ENCODE measurements around the gene MEF2C. TPM values are rescaled to one million over a fixed set of nuclear protein-coding genes. Genes with fewer than 3 reads are reported as not detected.

MEF2C gene
- total RNA-seq, 1 donor from 2014 or later = 0.26 TPM

DNA sequence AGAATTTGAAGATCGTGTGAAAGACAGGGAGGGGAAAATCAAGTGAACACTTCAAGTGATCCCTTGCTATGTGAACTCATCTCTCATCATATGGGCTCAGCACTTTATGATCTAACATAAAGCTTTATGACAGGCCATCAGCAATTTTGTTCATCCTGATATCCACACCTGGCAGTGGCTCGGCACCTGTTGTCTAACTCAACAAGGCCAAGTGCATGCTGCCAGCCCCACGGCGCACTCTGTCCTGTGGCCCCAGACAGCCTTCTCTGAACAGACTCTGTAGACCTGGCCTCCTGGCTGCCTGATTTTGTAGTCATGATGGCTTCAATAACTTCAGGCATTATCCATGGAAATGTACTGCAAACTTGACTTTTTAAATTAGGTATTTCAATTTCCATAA is 106.3 kb downstream of the MEF2C start:
- DNase-seq (ENCODE audit: low spot score) = no peak
- Histone ChIP-seq H3K9ac (no peak overlapping the region), H3K4me3 (no peak overlapping the region), H2AFZ (replicated peaks) (no peak overlapping the region), H4K20me1 (ENCODE audit: low read depth) (no peaks in the 10 kb centered on the region), H3F3A (ENCODE audit: low read depth) (no peaks in the 10 kb centered on the region), H3K36me3 (no peaks in the 10 kb centered on the region), H3K9me3 (ENCODE audit: low read depth) (no peaks in the 10 kb centered on the region), H3K4me2 (no peak overlapping the region), H3K27ac (no peak overlapping the region), H3K4me1 (no peaks in the 10 kb centered on the region), H3K79me2 (ENCODE audit: low read depth) (no peaks in the 10 kb centered on the region), H3K27me3 (no peaks in the 10 kb centered on the region)
- H3K27me3 Mint-ChIP-seq (ENCODE audit: insufficient read depth, low read depth) = peaks cover 3% of the 10 kb centered on the region
- TF ChIP-seq, protein P1, sequence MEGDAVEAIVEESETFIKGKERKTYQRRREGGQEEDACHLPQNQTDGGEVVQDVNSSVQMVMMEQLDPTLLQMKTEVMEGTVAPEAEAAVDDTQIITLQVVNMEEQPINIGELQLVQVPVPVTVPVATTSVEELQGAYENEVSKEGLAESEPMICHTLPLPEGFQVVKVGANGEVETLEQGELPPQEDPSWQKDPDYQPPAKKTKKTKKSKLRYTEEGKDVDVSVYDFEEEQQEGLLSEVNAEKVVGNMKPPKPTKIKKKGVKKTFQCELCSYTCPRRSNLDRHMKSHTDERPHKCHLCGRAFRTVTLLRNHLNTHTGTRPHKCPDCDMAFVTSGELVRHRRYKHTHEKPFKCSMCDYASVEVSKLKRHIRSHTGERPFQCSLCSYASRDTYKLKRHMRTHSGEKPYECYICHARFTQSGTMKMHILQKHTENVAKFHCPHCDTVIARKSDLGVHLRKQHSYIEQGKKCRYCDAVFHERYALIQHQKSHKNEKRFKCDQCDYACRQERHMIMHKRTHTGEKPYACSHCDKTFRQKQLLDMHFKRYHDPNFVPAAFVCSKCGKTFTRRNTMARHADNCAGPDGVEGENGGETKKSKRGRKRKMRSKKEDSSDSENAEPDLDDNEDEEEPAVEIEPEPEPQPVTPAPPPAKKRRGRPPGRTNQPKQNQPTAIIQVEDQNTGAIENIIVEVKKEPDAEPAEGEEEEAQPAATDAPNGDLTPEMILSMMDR (IDR thresholded peaks at IDR 0.05) = no peak
- TF ChIP-seq EZH2phosphoT487 (IDR thresholded peaks at IDR 0.05) (no peak), EZH2 (IDR thresholded peaks at IDR 0.05) (no peak)
- H3K4me3 Mint-ChIP-seq = no peak overlapping the region
- H3K4me1 Mint-ChIP-seq = no peaks in the 10 kb centered on the region
- no peaks in the 10 kb centered on the region for H3K36me3 Mint-ChIP-seq
- H3K9me3 Mint-ChIP-seq = no peaks in the 10 kb centered on the region
- no peak overlapping the region for H3K27ac Mint-ChIP-seq

DNA sequence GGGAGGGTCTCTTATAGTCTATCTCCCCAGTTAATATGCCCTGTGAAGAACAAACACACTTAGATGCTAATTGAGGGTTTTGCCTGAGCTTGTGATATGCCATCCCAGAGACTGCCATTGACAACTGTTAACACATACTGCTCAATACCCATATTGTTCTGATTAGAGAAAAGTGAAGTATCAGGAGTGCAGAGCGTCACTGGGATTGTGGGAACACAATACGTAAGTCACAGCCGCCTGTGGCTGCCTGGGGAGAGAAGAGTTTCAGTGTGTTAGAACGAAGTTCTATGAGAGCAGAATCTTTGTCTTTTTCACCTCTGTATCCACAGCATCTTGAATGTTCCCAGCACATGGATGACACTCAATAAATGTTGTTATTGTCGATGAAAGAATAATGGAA is 110.2 kb downstream of the MEF2C start:
- no peaks in the 10 kb centered on the region for H3K36me3 ChIP-seq
- Mint-ChIP-seq H3K27ac (no peak overlapping the region), H3K9me3 (no peaks in the 10 kb centered on the region), H3K36me3 (no peaks in the 10 kb centered on the region), H3K4me3 (no peak overlapping the region), H3K27me3 (ENCODE audit: insufficient read depth, low read depth) (peaks cover 3% of the 10 kb centered on the region), H3K4me1 (no peaks in the 10 kb centered on the region)
- H4K20me1 ChIP-seq (ENCODE audit: low read depth) = no peaks in the 10 kb centered on the region
- H3K9ac ChIP-seq = no peak overlapping the region
- H3K9me3 ChIP-seq (ENCODE audit: low read depth) = no peaks in the 10 kb centered on the region
- H3K4me3 ChIP-seq = no peak overlapping the region
- H3K27ac ChIP-seq = no peak overlapping the region
- H3K4me2 ChIP-seq = no peak overlapping the region
- no peak overlapping the region for H2AFZ ChIP-seq (replicated peaks)
- no peaks in the 10 kb centered on the region for H3F3A ChIP-seq (ENCODE audit: low read depth)
- no peaks in the 10 kb centered on the region for H3K4me1 ChIP-seq
- TF ChIP-seq EZH2phosphoT487 (IDR thresholded peaks at IDR 0.05) = no peak
- no peak for TF ChIP-seq EZH2 (IDR thresholded peaks at IDR 0.05)
- TF ChIP-seq, protein P1 (IDR thresholded peaks at IDR 0.05) = no peak
- DNase-seq (ENCODE audit: low spot score) = no peak
- no peaks in the 10 kb centered on the region for H3K27me3 ChIP-seq
- H3K79me2 ChIP-seq (ENCODE audit: low read depth) = no peaks in the 10 kb centered on the region

DNA sequence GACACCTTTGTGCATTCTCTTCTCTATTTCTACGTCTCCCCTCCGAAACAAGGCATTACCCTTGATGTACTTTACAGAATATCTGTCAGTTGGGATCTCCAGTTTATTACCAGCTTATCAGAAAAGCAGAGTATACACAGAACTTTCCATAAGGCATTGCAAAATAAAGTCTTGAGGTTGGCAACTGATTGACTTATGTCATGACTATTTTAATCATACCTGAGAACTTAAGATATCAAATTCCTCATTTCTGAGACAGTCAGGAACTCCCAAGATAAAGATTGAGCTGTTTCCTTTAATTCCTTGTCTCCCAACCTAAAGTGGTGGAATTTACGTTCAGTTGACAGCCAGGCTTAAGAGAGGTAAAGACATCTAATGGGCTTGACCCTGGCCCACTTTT is 110.9 kb downstream of the MEF2C start:
- Histone ChIP-seq H3F3A (ENCODE audit: low read depth) (no peaks in the 10 kb centered on the region), H3K79me2 (ENCODE audit: low read depth) (no peaks in the 10 kb centered on the region), H3K36me3 (no peaks in the 10 kb centered on the region), H3K9ac (no peak overlapping the region), H3K27ac (no peak overlapping the region), H2AFZ (replicated peaks) (no peak overlapping the region), H4K20me1 (ENCODE audit: low read depth) (no peaks in the 10 kb centered on the region), H3K9me3 (ENCODE audit: low read depth) (no peaks in the 10 kb centered on the region), H3K4me1 (no peaks in the 10 kb centered on the region), H3K4me3 (no peak overlapping the region), H3K4me2 (no peak overlapping the region), H3K27me3 (no peaks in the 10 kb centered on the region)
- no peak overlapping the region for H3K4me3 Mint-ChIP-seq
- no peaks in the 10 kb centered on the region for H3K4me1 Mint-ChIP-seq
- peaks cover 3% of the 10 kb centered on the region for H3K27me3 Mint-ChIP-seq (ENCODE audit: insufficient read depth, low read depth)
- no peak overlapping the region for H3K27ac Mint-ChIP-seq
- TF ChIP-seq EZH2 (IDR thresholded peaks at IDR 0.05) (no peak), EZH2phosphoT487 (IDR thresholded peaks at IDR 0.05) (no peak)
- TF ChIP-seq, protein P1 (IDR thresholded peaks at IDR 0.05) = no peak
- no peaks in the 10 kb centered on the region for H3K36me3 Mint-ChIP-seq
- DNase-seq (ENCODE audit: low spot score) = no peak
- no peaks in the 10 kb centered on the region for H3K9me3 Mint-ChIP-seq
